AG09319 (cell line): ENCODE results near the gene TMEM63B.
"Not testable (repeated sequence)": the region's sequence is repeated elsewhere in the genome, so short reads cannot be mapped to it uniquely, and the experiment has no call there.

Source experiments
- DNase-seq: peaks from one replicate; pipeline ENCODE4 v3.0.0-alpha.2; 2010; ENCODE audit warnings: low read depth; ENCODE audit errors: extremely low read depth
- CTCF ChIP-seq: IDR thresholded peaks from 2 replicates; pipeline ENCODE4 v1.5.1; 2011; ENCODE audit warnings: low read depth, mild to moderate bottlenecking, inconsistent platforms, low read length, moderate library complexity

The TMEM63B gene

GRCh38 chr6:44133981-44134711 lies 6.8 kb downstream of the TMEM63B start:
- DNase-seq: no peak
- TF ChIP-seq CTCF: no peak

DNA sequence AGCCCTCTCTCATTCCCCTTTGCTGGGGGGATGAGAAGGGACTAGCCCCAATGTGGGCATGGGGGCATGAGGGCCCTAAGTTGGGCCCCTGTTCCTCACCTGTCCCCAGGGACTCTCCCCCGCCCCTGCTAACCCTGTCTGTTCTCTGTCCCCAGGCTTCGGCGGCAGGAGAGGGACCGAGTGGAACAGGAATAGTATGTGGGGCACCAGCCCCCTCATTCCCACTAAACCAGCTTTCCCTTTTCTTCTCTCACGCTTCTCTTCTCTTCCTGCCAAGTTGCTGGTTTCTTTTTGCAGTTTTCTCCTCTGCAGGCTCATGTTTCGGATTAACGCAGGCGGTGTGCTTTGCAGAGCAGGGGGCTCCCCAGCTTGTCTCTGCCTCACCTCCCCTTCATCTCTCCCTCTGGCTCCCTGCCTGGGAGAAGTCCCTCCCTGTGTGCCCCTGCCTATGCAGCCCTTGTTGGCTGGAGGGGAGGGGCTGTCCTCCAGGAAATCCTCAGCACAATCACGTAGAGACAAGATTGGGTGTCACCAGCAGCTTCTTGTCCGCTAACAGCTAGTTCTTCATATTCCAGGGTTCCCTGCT lies 7.9 kb downstream of the TMEM63B start:
- DNase-seq: no peak
- no peak for TF ChIP-seq CTCF

GRCh38 chr6:44135875-44136274 lies 8.5 kb downstream of the TMEM63B start:
- DNase-seq: no peak
- no peak for TF ChIP-seq CTCF

DNA sequence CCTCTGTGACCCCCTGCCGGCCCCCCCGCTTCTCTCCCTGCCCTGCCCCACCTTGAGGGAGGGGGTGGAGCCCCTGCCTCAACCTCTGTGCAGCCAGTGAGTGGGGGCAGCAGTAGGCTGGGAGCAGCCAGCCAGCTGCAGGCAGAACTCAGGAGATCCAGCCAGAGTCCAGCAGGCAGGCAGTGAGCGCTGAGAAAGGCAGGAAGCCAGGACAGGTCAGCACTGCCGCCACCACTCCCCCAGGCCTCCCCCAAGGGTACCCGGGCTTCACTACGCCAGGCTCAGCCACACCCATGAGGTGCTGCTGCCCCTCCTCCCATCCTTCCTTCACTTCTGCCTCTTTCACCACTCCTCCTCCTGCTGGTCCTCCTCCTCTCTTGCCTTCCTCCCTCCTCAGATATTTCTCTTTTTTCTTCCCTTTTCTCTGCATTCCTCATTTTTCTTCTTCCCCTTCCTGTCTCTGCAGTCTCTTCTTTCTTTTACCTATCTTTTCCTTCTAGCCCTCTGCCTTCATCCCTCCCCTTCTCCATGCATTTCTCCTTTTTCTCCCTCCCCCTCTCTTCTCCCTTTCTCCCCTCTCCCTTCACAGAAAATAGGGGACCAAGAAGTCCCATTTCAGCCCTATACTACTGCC lies 11.5 kb downstream of the TMEM63B start:
- DNase-seq: no peak
- TF ChIP-seq CTCF: no peak

GRCh38 chr6:44139351-44139743 lies 12.0 kb downstream of the TMEM63B start:
- DNase-seq: no peak
- no peak for TF ChIP-seq CTCF

DNA sequence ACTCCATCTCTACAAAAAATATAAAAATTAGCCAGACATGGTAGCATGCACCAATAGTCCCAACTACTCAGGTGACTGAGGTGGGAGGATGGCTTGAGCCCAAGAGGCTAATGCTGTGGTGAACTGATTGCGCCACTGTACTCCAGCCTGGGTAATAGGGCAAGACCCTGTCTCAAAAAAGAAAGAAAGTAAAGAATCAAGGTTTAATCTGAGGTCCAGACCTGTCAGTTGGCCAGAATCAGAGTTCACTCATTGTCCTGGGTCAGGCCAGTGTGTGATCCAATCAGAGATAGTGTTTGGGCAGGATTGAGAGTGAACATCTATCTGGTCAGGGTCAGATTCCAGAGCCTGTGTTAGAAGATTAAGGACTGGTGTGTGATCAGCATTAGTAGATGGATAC lies 15.5 kb downstream of the TMEM63B start:
- no peak for DNase-seq
- TF ChIP-seq CTCF: no peak

GRCh38 chr6:44143731-44144130 lies 16.4 kb downstream of the TMEM63B start:
- no peak for DNase-seq
- TF ChIP-seq CTCF: no peak

GRCh38 chr6:44144536-44144935 lies 17.2 kb downstream of the TMEM63B start:
- not testable (repeated sequence) for DNase-seq
